Measurements from ENCODE around the gene NME3. TPM values are rescaled to one million over a fixed set of nuclear protein-coding genes. Genes with fewer than 3 reads are reported as not detected.

The NME3 gene
- total and polyA plus RNA-seq, 10 of the 15 experiments (the other 5 are each of a cell fraction or from before 2014, with no cell fraction given), result 0.61 to 55.5 (median 26.5) TPM

- ChIA-PET RAD21 (ENCODE audit: unreplicated experiment) (no interaction called here), CTCF (no interaction called here), SMC1A (ENCODE audit: uncharacterized antibody, unreplicated experiment) (no interaction called here), POLR2A (no interaction called here)
- Histone ChIP-seq H3K79me2 (ENCODE audit: control insufficient read depth, insufficient read depth, low read length) (no peaks in the 10 kb centered on the region), H3K9me3 (replicated peaks; ENCODE audit: control insufficient read depth, insufficient read depth, low read length) (no peaks in the 10 kb centered on the region), H3K4me2 (ENCODE audit: control insufficient read depth, insufficient read depth) (no peak overlapping the region), H3K4me3 (no peak overlapping the region), H2AFZ (ENCODE audit: control insufficient read depth, low read depth, low read length) (no peak overlapping the region), H3K4me1 (ENCODE audit: control insufficient read depth, insufficient read depth, low read length) (no peaks in the 10 kb centered on the region), H3K27ac (ENCODE audit: control insufficient read depth, insufficient read depth) (no peak overlapping the region), H4K20me1 (ENCODE audit: control insufficient read depth, insufficient read depth) (no peaks in the 10 kb centered on the region), H3K27me3 (replicated peaks in 1 of 2; ENCODE audit: control insufficient read depth in 2 of 2, insufficient read depth in 2 of 2, low read length in 1 of 2) (no peaks in the 10 kb centered on the region), H3K9ac (ENCODE audit: control insufficient read depth, insufficient read depth, low read length) (no peak overlapping the region), H3K36me3 (ENCODE audit: control insufficient read depth in 2 of 2, insufficient read depth in 2 of 2, low read length in 1 of 2) (peaks cover 5 to 13% of the 10 kb centered on the region in 2 experiments)
- ATAC-seq, result no peak
- DNase-seq (ENCODE audit: low read depth, low spot score), result no peak
- TF ChIP-seq NRF1 (conservative IDR thresholded peaks at IDR 0.05; ENCODE audit: low read depth, low read length), result no peak
- TF ChIP-seq ZNF207 (IDR thresholded peaks at IDR 0.05; ENCODE audit: borderline replicate concordance), result no peak
- TF ChIP-seq MEF2A (IDR thresholded peaks at IDR 0.05; ENCODE audit: insufficient read depth, low read depth, low read length), result no peak
- TF ChIP-seq HCFC1 (IDR thresholded peaks at IDR 0.05; ENCODE audit: low read length), result no peak
- no peak for TF ChIP-seq FOXK2 (IDR thresholded peaks at IDR 0.05)
- intact Hi-C loops (cut with micrococcal nuclease; ENCODE audit: unreplicated experiment) (no loop called here), in situ Hi-C loops (cut with MboI) (no loop called here)
- no peak for FAIRE-seq
- 96% methylated on average over 24 of the region's 24 CpGs for WGBS (ENCODE audit: insufficient coverage, insufficient replicate concordance, low lambda C conversion rate, missing lambda C conversion rate)
- BruUV-seq (replicated peaks), result no TSS peak
Observed at GRCh38 chr16:1744338-1744840, 27.0 kb downstream of the NME3 start.

- no peak for FAIRE-seq
- ChIA-PET POLR2A (no interaction called here), RAD21 (ENCODE audit: unreplicated experiment) (no interaction called here), CTCF (interaction anchor here (0.8 kb wide), 1 partner anchor 38 kb away, joined by 3 read pairs; the partner anchor contains the start of gene MAPK8IP3), SMC1A (ENCODE audit: uncharacterized antibody, unreplicated experiment) (no interaction called here)
- no peak for TF ChIP-seq POLR2AphosphoS2 (IDR thresholded peaks at IDR 0.05; ENCODE audit: low read depth, low read length)
- 0 out of 2 replicates have a peak, but pooled peaks have one; percentile 21 for TF ChIP-seq POLR2A (IDR thresholded peaks at IDR 0.05; ENCODE audit: low read depth, low read length)
- in situ Hi-C loops (cut with MboI) (no loop called here), intact Hi-C loops (cut with micrococcal nuclease; ENCODE audit: unreplicated experiment) (no loop called here)
- Histone ChIP-seq H3K4me2 (ENCODE audit: control insufficient read depth, insufficient read depth) (no peak overlapping the region), H3K4me1 (ENCODE audit: control insufficient read depth, insufficient read depth, low read length) (no peaks in the 10 kb centered on the region), H3K79me2 (ENCODE audit: control insufficient read depth, insufficient read depth, low read length) (no peaks in the 10 kb centered on the region), H3K27ac (ENCODE audit: control insufficient read depth, insufficient read depth) (no peak overlapping the region), H3K9ac (ENCODE audit: control insufficient read depth, insufficient read depth, low read length) (no peak overlapping the region), H3K4me3 (no peak overlapping the region), H3K9me3 (replicated peaks; ENCODE audit: control insufficient read depth, insufficient read depth, low read length) (no peaks in the 10 kb centered on the region; the same call in 2 of the 3 replicates), H3K36me3 (ENCODE audit: control insufficient read depth in 2 of 2, insufficient read depth in 2 of 2, low read length in 1 of 2) (peaks cover 3 to 11% of the 10 kb centered on the region in 2 experiments), H3K27me3 (replicated peaks in 1 of 2; ENCODE audit: control insufficient read depth in 2 of 2, insufficient read depth in 2 of 2, low read length in 1 of 2) (no peaks in the 10 kb centered on the region), H4K20me1 (ENCODE audit: control insufficient read depth, insufficient read depth) (no peaks in the 10 kb centered on the region), H2AFZ (ENCODE audit: control insufficient read depth, low read depth, low read length) (no peak overlapping the region)
- no peak for DNase-seq (ENCODE audit: low read depth, low spot score)
- WGBS (ENCODE audit: insufficient coverage, insufficient replicate concordance, low lambda C conversion rate, missing lambda C conversion rate), result 92% methylated on average over 32 of the region's 32 CpGs
- TSS peak; percentile 50 for BruUV-seq (replicated peaks)
- no peak for ATAC-seq
Observed at GRCh38 chr16:1743376-1744337, 27.7 kb downstream of the NME3 start.

Measured in GM12878 (cell line).